ENCODE data around the gene RAB5A.

Gene RAB5A

DNA sequence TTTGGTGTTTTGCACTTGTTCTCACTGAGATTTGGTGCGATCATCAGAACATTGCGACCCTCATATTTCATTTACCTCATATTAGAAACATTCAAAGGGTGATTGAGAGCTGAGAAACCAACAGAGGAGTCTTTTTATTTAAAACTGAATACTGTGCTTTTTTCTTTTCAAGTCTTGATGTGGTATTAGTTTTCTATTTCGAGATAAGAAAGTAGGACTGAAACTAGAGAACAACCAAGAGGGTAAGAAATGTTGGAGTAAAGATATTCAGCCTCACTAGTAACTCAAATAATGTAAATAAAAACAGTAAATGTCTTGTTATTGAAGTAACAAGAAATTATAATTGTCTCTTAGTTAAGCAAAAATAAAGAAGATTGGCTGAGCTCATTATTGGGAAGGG is 39.4 kb upstream of the RAB5A start:
- in situ Hi-C loops (cut with HindIII; ENCODE audit: low sequenced_read_pairs) = no loop called here
- no peak for DNase-seq (ENCODE audit: low read depth)
- no peak overlapping the region for H3K4me3 ChIP-seq (ENCODE audit: low read depth, low read length)
- TF ChIP-seq, protein P1, sequence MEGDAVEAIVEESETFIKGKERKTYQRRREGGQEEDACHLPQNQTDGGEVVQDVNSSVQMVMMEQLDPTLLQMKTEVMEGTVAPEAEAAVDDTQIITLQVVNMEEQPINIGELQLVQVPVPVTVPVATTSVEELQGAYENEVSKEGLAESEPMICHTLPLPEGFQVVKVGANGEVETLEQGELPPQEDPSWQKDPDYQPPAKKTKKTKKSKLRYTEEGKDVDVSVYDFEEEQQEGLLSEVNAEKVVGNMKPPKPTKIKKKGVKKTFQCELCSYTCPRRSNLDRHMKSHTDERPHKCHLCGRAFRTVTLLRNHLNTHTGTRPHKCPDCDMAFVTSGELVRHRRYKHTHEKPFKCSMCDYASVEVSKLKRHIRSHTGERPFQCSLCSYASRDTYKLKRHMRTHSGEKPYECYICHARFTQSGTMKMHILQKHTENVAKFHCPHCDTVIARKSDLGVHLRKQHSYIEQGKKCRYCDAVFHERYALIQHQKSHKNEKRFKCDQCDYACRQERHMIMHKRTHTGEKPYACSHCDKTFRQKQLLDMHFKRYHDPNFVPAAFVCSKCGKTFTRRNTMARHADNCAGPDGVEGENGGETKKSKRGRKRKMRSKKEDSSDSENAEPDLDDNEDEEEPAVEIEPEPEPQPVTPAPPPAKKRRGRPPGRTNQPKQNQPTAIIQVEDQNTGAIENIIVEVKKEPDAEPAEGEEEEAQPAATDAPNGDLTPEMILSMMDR (IDR thresholded peaks at IDR 0.05; ENCODE audit: low read depth, low read length, missing control alignments) = no peak

DNA sequence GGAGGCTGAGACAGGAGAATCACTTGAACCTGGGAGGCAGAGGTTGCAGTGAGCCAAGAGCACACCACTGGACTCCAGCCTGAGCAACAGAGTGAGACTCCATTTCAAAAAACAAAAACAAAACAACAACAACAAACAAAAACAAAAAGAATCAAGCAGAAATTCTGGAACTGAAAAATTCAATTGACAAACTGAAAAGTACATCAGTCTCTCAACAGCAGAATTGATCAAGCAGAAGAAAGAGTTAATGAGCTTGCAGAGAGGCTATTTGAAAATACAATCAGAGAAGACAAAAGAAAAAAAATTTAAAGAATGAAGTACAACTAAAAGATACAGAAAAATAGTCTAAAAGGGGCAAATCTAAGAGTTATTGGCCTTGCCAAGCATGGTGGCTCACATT is 35.4 kb upstream of the RAB5A start:
- in situ Hi-C loops (cut with HindIII; ENCODE audit: low sequenced_read_pairs) = no loop called here
- no peak overlapping the region for H3K4me3 ChIP-seq (ENCODE audit: low read depth, low read length)
- TF ChIP-seq, protein P1 (IDR thresholded peaks at IDR 0.05; ENCODE audit: low read depth, low read length, missing control alignments) = no peak
- DNase-seq (ENCODE audit: low read depth) = no peak

DNA sequence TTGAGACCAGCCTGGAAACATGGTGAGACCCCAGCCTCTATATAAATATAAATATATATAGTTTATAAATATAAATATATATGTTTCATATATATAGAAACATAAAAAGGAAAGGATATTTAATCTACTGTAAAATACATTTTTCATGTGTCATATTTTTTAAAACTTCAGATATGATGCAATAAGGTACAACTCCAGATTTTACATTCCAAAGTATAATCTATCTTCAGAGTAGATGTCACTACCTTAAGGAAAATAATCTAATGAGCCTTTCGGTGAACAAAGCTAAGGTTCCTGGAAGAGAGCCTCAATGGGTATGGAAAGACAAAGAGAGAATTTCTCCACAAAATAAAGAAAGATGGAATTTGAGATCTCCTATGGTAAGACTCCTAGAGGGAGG is 29.7 kb upstream of the RAB5A start:
- TF ChIP-seq, protein P1 (IDR thresholded peaks at IDR 0.05; ENCODE audit: low read depth, low read length, missing control alignments) = no peak
- no peak for DNase-seq (ENCODE audit: low read depth)
- in situ Hi-C loops (cut with HindIII; ENCODE audit: low sequenced_read_pairs) = no loop called here
- H3K4me3 ChIP-seq (ENCODE audit: low read depth, low read length) = no peak overlapping the region

DNA sequence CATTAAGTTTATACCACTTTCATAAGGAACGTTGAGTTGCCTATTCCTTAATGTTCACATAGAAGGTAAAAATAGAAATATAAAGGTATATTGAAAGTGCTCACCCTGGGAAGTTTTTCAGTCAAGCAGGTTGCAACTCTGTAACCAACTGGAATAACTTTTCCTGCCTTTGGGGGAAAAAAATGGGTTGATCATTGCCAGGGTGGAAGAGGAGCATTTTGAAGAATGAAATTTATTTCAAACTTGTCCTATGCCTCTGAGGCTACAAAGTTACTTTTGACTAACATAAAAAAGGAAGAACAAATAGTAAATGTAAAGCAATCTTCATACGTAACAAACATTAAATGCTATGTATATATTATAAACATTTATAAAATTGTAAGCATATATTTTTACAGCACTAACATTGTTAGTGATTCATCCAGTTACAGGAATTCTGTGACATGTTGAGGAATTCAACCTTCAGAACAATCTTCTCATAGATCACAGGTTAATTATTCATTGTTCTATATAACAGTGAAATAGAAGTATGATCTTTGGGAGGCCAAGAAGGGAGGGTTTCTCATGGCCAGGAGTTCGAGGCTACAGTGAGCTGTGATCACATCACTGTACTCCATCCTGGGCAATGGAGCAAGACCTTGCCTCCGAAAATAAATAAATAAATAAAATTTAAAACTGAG is 26.4 kb upstream of the RAB5A start:
- no peak for DNase-seq (ENCODE audit: low read depth)

DNA sequence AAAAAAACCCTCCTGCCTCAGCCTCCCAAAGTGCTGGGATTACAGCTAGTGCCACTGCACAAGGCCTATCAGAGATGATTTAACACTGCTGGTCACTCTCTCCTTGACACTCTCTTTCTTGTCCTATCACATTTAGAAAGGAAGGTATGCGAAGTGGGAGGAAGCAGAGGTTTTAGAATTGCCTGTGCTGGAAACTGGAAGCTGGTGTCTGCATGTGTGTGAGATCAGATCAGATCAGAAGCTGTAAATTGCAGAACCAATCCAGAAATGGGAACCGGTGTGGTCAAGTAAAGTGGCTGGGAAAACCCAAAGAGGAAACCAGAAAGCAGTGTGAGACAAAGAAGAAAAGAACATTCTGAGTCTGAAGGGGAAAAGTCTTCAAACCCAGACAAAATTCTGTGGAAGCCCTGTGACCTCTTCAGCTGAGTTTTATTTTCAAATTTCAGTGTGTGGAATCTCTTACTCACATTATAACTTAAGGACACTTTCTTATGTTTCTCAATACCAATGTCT is 15.7 kb upstream of the RAB5A start:
- DNase-seq (ENCODE audit: low read depth) = no peak
- in situ Hi-C loops (cut with HindIII; ENCODE audit: low sequenced_read_pairs) = no loop called here
- no peak overlapping the region for H3K4me3 ChIP-seq (ENCODE audit: low read depth, low read length)
- TF ChIP-seq, protein P1 (IDR thresholded peaks at IDR 0.05; ENCODE audit: low read depth, low read length, missing control alignments) = no peak

More for the DNA sequence above, 26.4 kb upstream of the RAB5A start:
- in situ Hi-C loops (cut with HindIII; ENCODE audit: low sequenced_read_pairs) = no loop called here
- no peak overlapping the region for H3K4me3 ChIP-seq (ENCODE audit: low read depth, low read length)
- TF ChIP-seq, protein P1 (IDR thresholded peaks at IDR 0.05; ENCODE audit: low read depth, low read length, missing control alignments) = no peak

DNA sequence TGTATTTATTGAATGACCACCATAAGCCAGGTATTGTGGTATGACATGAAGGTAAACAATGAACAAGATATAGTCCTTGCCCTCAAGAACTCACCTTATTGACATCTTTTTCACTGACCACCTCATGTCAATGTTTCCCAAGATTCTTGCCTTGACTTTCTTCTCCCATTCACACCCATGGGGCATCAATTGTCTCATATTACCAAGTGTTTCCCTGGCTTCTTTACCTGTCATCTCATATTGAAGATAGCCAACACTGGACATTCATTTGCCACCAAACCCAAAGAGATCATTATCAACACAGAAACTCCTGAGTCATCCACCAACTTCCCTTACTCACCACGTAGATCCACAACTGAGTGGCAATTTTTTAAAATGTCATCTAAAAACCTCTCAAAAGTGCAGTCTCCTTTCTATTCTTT is 15.1 kb upstream of the RAB5A start:
- DNase-seq (ENCODE audit: low read depth) = no peak
- in situ Hi-C loops (cut with HindIII; ENCODE audit: low sequenced_read_pairs) = no loop called here
- TF ChIP-seq, protein P1 (IDR thresholded peaks at IDR 0.05; ENCODE audit: low read depth, low read length, missing control alignments) = no peak
- no peak overlapping the region for H3K4me3 ChIP-seq (ENCODE audit: low read depth, low read length)

All from astrocyte of the cerebellum (primary cell).